Gastroesophageal sphincter (tissue), 4 donors: ENCODE results near the gene SYNE3. TPM values are rescaled to one million over a fixed set of nuclear protein-coding genes. Genes with fewer than 3 reads are reported as not detected.

ENCODE experiments used
- ATAC-seq: fragments of 150-250 bp; one replicate; pipeline ENCODE4 v1.9.1; 2016; ENCODE audit warnings: mild to moderate bottlenecking, moderate library complexity
- H3K27ac ChIP-seq, 4 donors: fragments of 200-600 bp; sonication (generic) in 3 of 4; 1 replicate in 3 of 4; 2 replicates in 1 of 4; pipeline ENCODE4 v1.5.1; 2016 to 2019
- H3K27me3 ChIP-seq: fragments of 200-600 bp; sonication (generic); one replicate; pipeline ENCODE4 v1.5.1; 2019
- H3K36me3 ChIP-seq, 2 donors: fragments of 200-600 bp; sonication (generic); one replicate each; pipeline ENCODE4 v1.5.1; 2019; ENCODE audit warnings: control low read depth in 1 of 2
- H3K4me1 ChIP-seq, 3 donors: fragments of 200-600 bp; sonication (generic); 1 replicate in 2 of 3; 2 replicates in 1 of 3; pipeline ENCODE4 v1.5.1; 2016 to 2019; ENCODE audit warnings: control low read depth in 2 of 3
- H3K4me3 ChIP-seq, 2 donors: fragments of 200-600 bp; sonication (generic); one replicate each; pipeline ENCODE4 v1.5.1; 2019; ENCODE audit warnings: mild to moderate bottlenecking in 1 of 2, moderate library complexity in 1 of 2
- H3K9me3 ChIP-seq, 3 donors: fragments of 200-600 bp; sonication (generic); one replicate each; pipeline ENCODE4 v1.5.1; 2017 to 2019; ENCODE audit warnings: control low read depth in 2 of 3
- CTCF ChIP-seq, 4 experiments: fragments of 200-600 bp in 2 of 4; fragments of 450-650 bp in 2 of 4; sonication (generic) in 1 of 4; IDR thresholded peaks; one replicate each; pipeline ENCODE4 v1.5.1; 2017 to 2019; ENCODE audit warnings: antibody characterized with exemption in 4 of 4, mild to moderate bottlenecking in 2 of 4, moderate library complexity in 2 of 4
- EP300 ChIP-seq: sonication (generic); formaldehyde crosslinking; IDR thresholded peaks from one replicate; pipeline ENCODE4 v1.6.1; 2017; ENCODE audit warnings: antibody characterized with exemption, mild to moderate bottlenecking
- POLR2A ChIP-seq, 2 donors: fragments of 450-650 bp; IDR thresholded peaks; one replicate each; pipeline ENCODE4 v1.6.1; 2017; ENCODE audit warnings: antibody characterized with exemption in 2 of 2, mild to moderate bottlenecking in 2 of 2, moderate library complexity in 1 of 2
- POLR2AphosphoS5 ChIP-seq: sonication (generic); formaldehyde crosslinking; IDR thresholded peaks from one replicate; pipeline ENCODE4 v1.6.1; 2017; ENCODE audit warnings: antibody characterized with exemption
- WGBS, 2 donors: methylation state at CpG; one replicate each; pipeline ENCODE4 v1.1.5; 2018; ENCODE audit warnings: low coverage in 1 of 2; 5-methylcytosine and 5-hydroxymethylcytosine counted together
- total RNA-seq, 4 donors: library from RNA; depleted of rRNA; stranded (reverse); fragments of >200 nt; gene quantifications; one replicate each; pipeline ENCODE4 v1.1.0, GENCODE V29; 2016

Gene SYNE3
- total RNA-seq, 4 donors from 2014 or later: 16.5 to 28.0 (median 20.3) TPM

- H3K4me3 ChIP-seq: no peak overlapping the region
- no peaks in the 10 kb centered on the region for H3K9me3 ChIP-seq
- H3K27me3 ChIP-seq: no peaks in the 10 kb centered on the region
- WGBS, 2 donors: 61 to 83% methylated on average over 5 of the region's 5 CpGs
- no peak for TF ChIP-seq EP300
- TF ChIP-seq CTCF (IDR thresholded peaks at IDR 0.05): no peak
- no peak for TF ChIP-seq POLR2AphosphoS5
- no peak for TF ChIP-seq POLR2A (IDR thresholded peaks at IDR 0.05)
- no peak for ATAC-seq
- peaks cover 0 to 52% (median 26%) of the 10 kb centered on the region in 3 donors for H3K4me1 ChIP-seq
- H3K36me3 ChIP-seq: no peaks in the 10 kb centered on the region
- no peak overlapping the region for H3K27ac ChIP-seq
Measured at GRCh38 chr14:95536671-95537070, 20.2 kb upstream of the SYNE3 start.

- Histone ChIP-seq H3K36me3 (peaks cover 0 to under 1% of the 10 kb centered on the region in 2 donors), H3K27me3 (no peaks in the 10 kb centered on the region), H3K9me3 (no peaks in the 10 kb centered on the region), H3K4me1 (peaks cover 0 to 57% (median 29%) of the 10 kb centered on the region in 3 donors), H3K4me3 (peak overlapping the region; percentile 63 to 82), H3K27ac (peak overlapping the region in 1 of 4 donors; percentile 75)
- WGBS, 2 donors: 44% methylated on average over 1 of the region's 4 CpGs; no CpG with 5 or more reads in 1 of the 2 donors
- ATAC-seq: no peak
- no peak for TF ChIP-seq POLR2AphosphoS5
- no peak for TF ChIP-seq POLR2A (IDR thresholded peaks at IDR 0.05)
- TF ChIP-seq EP300: no peak
- TF ChIP-seq CTCF (IDR thresholded peaks at IDR 0.05): no peak
Measured at GRCh38 chr14:95536036-95536593, 19.7 kb upstream of the SYNE3 start.

GRCh38 chr14:95535226-95536021 is 19.0 kb upstream of the SYNE3 start:
- Histone ChIP-seq H3K4me3 (peak overlapping the region; percentile 63 to 82), H3K27ac (peak overlapping the region in 3 of 4 donors; percentile 75 to 83 (median 82)), H3K36me3 (peaks cover 0 to 4% of the 10 kb centered on the region in 2 donors), H3K9me3 (no peaks in the 10 kb centered on the region), H3K27me3 (no peaks in the 10 kb centered on the region), H3K4me1 (peaks cover 0 to 64% (median 33%) of the 10 kb centered on the region in 3 donors)
- TF ChIP-seq CTCF (IDR thresholded peaks at IDR 0.05) (no peak), POLR2A (IDR thresholded peaks at IDR 0.05) (no peak), EP300 (no peak), POLR2AphosphoS5 (no peak)
- 0 to 3% methylated on average over 5 to 11 of the region's 52 CpGs for WGBS, 2 donors
- no peak for ATAC-seq

GRCh38 chr14:95534299-95535225 is 18.1 kb upstream of the SYNE3 start, which contains the start of gene GLRX5:
TSS of gene GLRX5 (plus strand) at chr14:95535050. CDS start at chr14:95535090, 40 bp downstream.
- 0% methylated on average over 6 to 19 of the region's 97 CpGs for WGBS, 2 donors
- Histone ChIP-seq H3K4me1 (peaks cover 0 to 66% (median 33%) of the 10 kb centered on the region in 3 donors), H3K9me3 (no peaks in the 10 kb centered on the region), H3K4me3 (peak within 1 kb of the TSS; percentile 63 to 98), H3K27ac (peak within 1 kb of the TSS; percentile 80 to 84 (median 82)), H3K36me3 (peaks cover 0 to 4% of the 10 kb centered on the region in 2 donors), H3K27me3 (no peaks in the 10 kb centered on the region)
- TF ChIP-seq POLR2A (IDR thresholded peaks at IDR 0.05) (peak; percentile 50 to 60), POLR2AphosphoS5 (peak; percentile 76), EP300 (no peak), CTCF (IDR thresholded peaks at IDR 0.05) (peak in 1 of 4 experiments; percentile 9)
- peak; percentile 99 for ATAC-seq
